Ovary (tissue), 9 donors: Measurements from ENCODE around the gene PIGZ. TPM values are rescaled to one million over a fixed set of nuclear protein-coding genes. Genes with fewer than 3 reads are reported as not detected.

Experiments
- DNase-seq, 5 donors: peaks; one replicate each; pipeline ENCODE4 v3.0.0-alpha.2; 2019 to 2020
- H3K27ac ChIP-seq, 2 donors: fragments of 200-600 bp; one replicate each; pipeline versions ENCODE4 v1.5.1 to v1.8.0; 2019 to 2022
- H3K27me3 ChIP-seq: fragments of 200-600 bp; one replicate; pipeline ENCODE4 v1.8.0; 2022
- H3K36me3 ChIP-seq: fragments of 200-600 bp; sonication (generic); one replicate; pipeline ENCODE4 v1.5.1; 2019
- H3K4me1 ChIP-seq: one replicate; pipeline ENCODE4 v1.8.1; 2013; ENCODE audit warnings: mild to moderate bottlenecking, moderate library complexity; ENCODE audit not compliant: insufficient read depth
- H3K4me3 ChIP-seq: fragments of 200-600 bp; sonication (generic); one replicate; pipeline ENCODE4 v1.5.1; 2017
- H3K9me3 ChIP-seq, 2 donors: fragments of 200-600 bp in 1 of 2; sonication (generic) in 1 of 2; one replicate each; pipeline versions ENCODE4 v1.5.1 to v1.8.1; 2013 to 2019; ENCODE audit warnings: mild to moderate bottlenecking in 1 of 2, moderate library complexity in 1 of 2
- EP300 ChIP-seq: sonication (generic); formaldehyde crosslinking; IDR thresholded peaks from one replicate; pipeline ENCODE4 v1.6.1; 2017; ENCODE audit warnings: antibody characterized with exemption
- POLR2A ChIP-seq: fragments of 450-650 bp; IDR thresholded peaks from one replicate; pipeline ENCODE4 v1.6.1; 2017; ENCODE audit warnings: antibody characterized with exemption, mild to moderate bottlenecking, moderate library complexity
- WGBS, 3 donors: extraction: QIAGEN DNeasy Blood & Tissue Kit in 1 of 3; methylation state at CpG; one replicate each; pipeline versions ENCODE4 v1.1.5 to v1.1.7; 2013 to 2017; 5-methylcytosine and 5-hydroxymethylcytosine counted together
- intact Hi-C, 4 donors: fragments of 100-400 bp; cut with DNase I; formaldehyde crosslinking; loops; one replicate each; pipeline versions ENCODE4 v1.11.0 to v1.15.1; 2022 to 2023
- polyA plus RNA-seq, 2 donors: library from polyadenylated mRNA; stranded (reverse); fragments of 200-250 nt in 1 of 2; fragments of 350-450 nt in 1 of 2; fragmentation: Illumina TruSeq in 1 of 2; extraction: RNeasy Lipid Tissue Mini Kit (QIAGEN cat#74804) in 1 of 2; gene quantifications; one replicate each; pipeline ENCODE4 v1.2.3, GENCODE V29; 2013 to 2014
- total RNA-seq, 7 donors: library from RNA; depleted of rRNA in 2 of 7; stranded (reverse); fragments of >200 nt in 2 of 7; fragmentation: NEBNext Ultra II Directional in 3 of 7; extraction: Animal tissue kit (Norgen Biotek cat#: 25700) in 3 of 7; gene quantifications; one replicate each; pipeline versions ENCODE4 v1.1.0 to v1.2.4, GENCODE V29; 2016 to 2023
- TF ChIP-seq, protein P1 (sequence below), 3 donors: fragments of 450-650 bp in 2 of 3; fragments of 200-600 bp in 1 of 3; IDR thresholded peaks; one replicate each; pipeline versions ENCODE4 v1.5.1 to v1.8.0; 2016 to 2022; ENCODE audit warnings: antibody characterized with exemption in 3 of 3, mild to moderate bottlenecking in 1 of 3
- donor health status: DM: no; HTN: no; CAD: no; lungs with moderate emphysema.
- donor health status: DM: no; HTN: no; CAD: no.
- donor health status: Bipolar disorder and iron deficiency.
- donor health status: DM: yes; HTN: yes; CAD: no.
- donor health status: DM: no; HTN: no; CAD: no.
- donor health status: DM: yes; HTN: yes; CAD: no.

Gene PIGZ
- total and polyA plus RNA-seq, 9 donors, result 0.45 to 7.4 (median 1.5) TPM; not detected in 1

DNA sequence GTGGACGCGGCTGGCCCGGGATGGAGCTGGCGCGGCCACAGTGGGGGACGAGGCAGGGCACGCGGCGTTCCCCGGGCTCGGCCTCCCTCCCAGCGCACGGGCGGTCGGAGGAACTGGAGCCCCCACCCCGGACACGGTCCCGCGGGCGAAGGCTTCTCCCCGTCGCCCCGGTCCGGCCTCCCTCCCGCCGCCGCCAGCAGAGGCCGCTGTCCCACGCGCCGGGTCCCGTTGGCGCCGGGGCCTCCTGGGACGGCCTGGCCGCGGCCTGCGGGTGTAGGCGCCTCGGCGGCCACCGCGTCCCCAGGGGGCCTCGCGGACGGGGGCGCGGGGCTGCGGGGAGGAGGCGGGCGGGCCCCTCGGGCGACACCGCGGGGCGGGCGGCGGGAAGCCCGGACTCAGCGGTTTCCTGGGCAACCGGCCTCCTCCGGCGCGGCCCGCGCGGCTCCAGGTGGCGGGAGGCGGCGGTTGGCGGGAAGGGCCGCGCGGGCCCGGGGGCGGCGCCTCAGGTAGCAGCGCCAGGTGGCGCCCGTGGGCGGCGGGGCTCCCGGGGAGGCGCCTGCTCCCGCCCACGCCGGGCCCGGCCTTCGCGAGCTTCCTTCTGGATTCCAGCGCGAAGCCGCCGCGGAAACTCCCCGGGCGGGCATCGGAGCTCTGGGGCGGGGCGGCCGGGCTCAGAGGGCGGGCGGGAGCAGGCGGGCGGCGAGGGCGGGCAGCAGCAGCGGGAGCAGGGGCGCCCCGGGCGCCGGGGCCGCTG, 34.2 kb upstream of the PIGZ start:
- no peaks in the 10 kb centered on the region for H3K9me3 ChIP-seq
- peak; percentile 76 to 88 (median 80) for DNase-seq
- WGBS, 3 donors, result 1 to 10% (median 1%) methylated on average over 2 to 113 of the region's 113 CpGs

DNA sequence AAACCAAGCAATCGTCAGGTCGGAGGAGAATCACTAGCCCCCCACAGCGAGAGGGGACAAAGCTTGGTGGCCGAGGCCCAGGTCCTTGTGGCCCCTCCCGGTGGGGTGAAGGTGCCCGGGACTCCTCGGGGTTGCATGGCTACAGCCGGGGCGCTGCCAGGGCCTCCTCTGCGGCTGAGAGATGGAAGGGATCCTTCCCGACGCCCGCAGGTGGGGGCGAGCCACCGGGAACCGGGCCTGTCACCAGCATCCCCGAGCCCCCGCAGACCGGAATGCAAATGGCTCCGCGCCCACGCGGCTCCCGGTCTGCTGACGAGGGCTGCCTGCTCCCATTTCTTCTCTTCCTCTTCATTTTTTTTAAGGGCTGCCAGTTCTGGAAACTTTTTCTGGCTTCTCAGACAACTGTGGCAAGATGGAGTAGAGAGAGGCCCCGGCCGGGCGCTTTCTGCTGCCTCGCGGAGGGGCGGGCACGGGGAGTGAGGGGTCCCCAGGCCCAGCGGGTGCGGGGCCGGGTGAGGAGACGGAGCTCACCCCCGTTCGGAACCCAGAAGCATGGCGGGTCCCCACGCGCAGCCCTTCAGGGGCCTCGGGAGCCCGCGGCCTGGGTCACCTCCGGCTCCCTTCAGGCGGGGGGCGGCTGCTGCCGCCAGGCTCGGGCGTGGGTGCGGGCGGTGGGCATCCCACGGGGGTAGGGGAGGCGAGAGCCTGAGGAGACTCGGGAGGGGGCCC, 33.5 kb upstream of the PIGZ start:
- peak overlapping the region; percentile 98 to 99 for H3K27ac ChIP-seq
- peaks cover 4% of the 10 kb centered on the region for H3K4me1 ChIP-seq
- no peak for TF ChIP-seq POLR2A
- TF ChIP-seq, protein P1, sequence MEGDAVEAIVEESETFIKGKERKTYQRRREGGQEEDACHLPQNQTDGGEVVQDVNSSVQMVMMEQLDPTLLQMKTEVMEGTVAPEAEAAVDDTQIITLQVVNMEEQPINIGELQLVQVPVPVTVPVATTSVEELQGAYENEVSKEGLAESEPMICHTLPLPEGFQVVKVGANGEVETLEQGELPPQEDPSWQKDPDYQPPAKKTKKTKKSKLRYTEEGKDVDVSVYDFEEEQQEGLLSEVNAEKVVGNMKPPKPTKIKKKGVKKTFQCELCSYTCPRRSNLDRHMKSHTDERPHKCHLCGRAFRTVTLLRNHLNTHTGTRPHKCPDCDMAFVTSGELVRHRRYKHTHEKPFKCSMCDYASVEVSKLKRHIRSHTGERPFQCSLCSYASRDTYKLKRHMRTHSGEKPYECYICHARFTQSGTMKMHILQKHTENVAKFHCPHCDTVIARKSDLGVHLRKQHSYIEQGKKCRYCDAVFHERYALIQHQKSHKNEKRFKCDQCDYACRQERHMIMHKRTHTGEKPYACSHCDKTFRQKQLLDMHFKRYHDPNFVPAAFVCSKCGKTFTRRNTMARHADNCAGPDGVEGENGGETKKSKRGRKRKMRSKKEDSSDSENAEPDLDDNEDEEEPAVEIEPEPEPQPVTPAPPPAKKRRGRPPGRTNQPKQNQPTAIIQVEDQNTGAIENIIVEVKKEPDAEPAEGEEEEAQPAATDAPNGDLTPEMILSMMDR (IDR thresholded peaks at IDR 0.05), result no peak
- TF ChIP-seq EP300, result no peak
- no peaks in the 10 kb centered on the region for H3K9me3 ChIP-seq
- H3K36me3 ChIP-seq, result no peaks in the 10 kb centered on the region
- intact Hi-C loops, result loop anchor here in 1 of 4 donors (10.0 kb wide), 1 partner anchor 183 kb away; no protein-coding TSS in a partner anchor
- DNase-seq, result peak; percentile 37 to 73 (median 58)
- no peaks in the 10 kb centered on the region for H3K27me3 ChIP-seq
- H3K4me3 ChIP-seq, result peak overlapping the region; percentile 56
- 15 to 26% (median 16%) methylated on average over 42 to 55 of the region's 55 CpGs for WGBS, 3 donors

More for the DNA sequence above, 34.2 kb upstream of the PIGZ start:
- Histone ChIP-seq H3K27ac (peak overlapping the region; percentile 98 to 99), H3K4me1 (peaks cover 4% of the 10 kb centered on the region), H3K36me3 (no peaks in the 10 kb centered on the region), H3K4me3 (peak overlapping the region; percentile 56), H3K27me3 (no peaks in the 10 kb centered on the region)
- TF ChIP-seq POLR2A (peak; percentile 11), EP300 (no peak)
- TF ChIP-seq, protein P1 (IDR thresholded peaks at IDR 0.05), result peak; percentile 37 to 91 (median 88)
- intact Hi-C loops, result loop anchor here in 1 of 4 donors (10.0 kb wide), 1 partner anchor 182 kb away; no protein-coding TSS in a partner anchor

DNA sequence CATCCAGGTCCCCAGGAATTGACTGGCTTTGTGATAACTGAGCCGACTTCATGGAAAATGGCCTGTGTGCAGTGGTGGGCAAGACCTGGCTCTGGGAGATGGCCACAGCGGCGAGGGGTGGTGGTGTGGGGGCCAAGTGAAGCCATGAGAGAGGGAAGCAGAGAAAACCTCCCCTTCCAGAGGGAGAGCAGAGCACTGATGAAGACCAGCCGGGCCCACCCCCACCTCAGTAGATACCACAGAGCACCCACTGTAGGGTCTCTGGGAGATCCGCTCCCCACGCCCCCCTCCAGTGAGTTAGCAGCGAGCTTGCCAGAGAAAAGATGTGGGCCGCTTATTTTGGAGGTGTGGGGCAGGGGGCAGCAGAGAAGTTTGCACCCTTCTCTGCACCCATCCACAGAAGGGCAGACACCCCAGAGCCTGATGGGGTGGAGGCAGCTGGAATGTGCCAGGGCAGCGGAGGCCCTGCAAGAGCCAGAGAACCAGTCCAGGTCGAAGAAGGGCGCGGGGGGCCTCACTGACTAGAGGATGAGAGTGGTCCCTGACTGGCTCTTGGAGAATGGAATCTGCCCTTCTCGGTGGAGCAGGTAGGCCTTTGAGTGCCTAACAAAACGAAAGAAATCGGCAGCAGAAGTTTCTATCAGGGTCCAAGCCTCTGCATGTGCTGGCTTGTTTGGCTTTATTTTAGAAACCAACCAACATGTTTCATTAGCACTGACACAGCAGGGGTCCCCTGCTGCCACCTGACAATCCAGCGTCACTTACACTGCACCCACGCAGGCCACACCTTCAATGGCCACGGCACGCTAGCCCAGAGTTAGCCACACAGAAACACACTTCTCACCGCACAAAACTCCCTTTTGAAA, 32.7 kb upstream of the PIGZ start:
- H3K36me3 ChIP-seq, result no peaks in the 10 kb centered on the region
- intact Hi-C loops, result loop anchor here in 1 of 4 donors (10.0 kb wide), 1 partner anchor 183 kb away; no protein-coding TSS in a partner anchor
- H3K27ac ChIP-seq, result peak overlapping the region; percentile 98 to 99
- no peaks in the 10 kb centered on the region for H3K27me3 ChIP-seq
- TF ChIP-seq EP300 (no peak), POLR2A (no peak)
- TF ChIP-seq, protein P1 (IDR thresholded peaks at IDR 0.05), result no peak
- no peak overlapping the region for H3K4me3 ChIP-seq
- 91 to 94% (median 94%) methylated on average over 20 of the region's 20 CpGs for WGBS, 3 donors
- DNase-seq, result peak in 1 of 5 donors; percentile 40
- peaks cover 4% of the 10 kb centered on the region for H3K4me1 ChIP-seq
- H3K9me3 ChIP-seq, result no peaks in the 10 kb centered on the region

DNA sequence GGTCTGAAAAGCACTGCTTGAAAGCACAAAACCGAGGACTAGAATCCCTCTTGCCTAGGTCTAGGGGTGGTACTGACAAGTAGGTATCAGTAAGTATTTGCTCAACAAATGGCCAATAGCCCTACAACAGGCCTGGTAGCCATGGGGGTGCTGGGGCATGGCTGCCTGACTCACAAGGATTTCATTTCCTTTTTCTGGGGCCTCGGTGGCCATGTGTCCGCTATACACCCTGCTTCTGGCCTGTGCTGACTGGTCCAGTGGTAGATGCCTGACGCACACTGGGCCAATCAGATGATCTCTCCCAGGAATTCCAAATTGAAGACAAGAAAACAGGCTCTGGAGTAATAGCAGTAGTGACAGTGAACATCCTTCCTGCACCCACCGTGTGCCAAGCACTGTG, 31.6 kb upstream of the PIGZ start:
- H3K27ac ChIP-seq, result no peak overlapping the region
- H3K9me3 ChIP-seq, result no peaks in the 10 kb centered on the region
- 82 to 88% (median 87%) methylated on average over 5 of the region's 5 CpGs for WGBS, 3 donors
- DNase-seq, result peak in 1 of 5 donors; percentile 21
- intact Hi-C loops, result loop anchor here in 1 of 4 donors (10.0 kb wide), 1 partner anchor 185 kb away; no protein-coding TSS in a partner anchor
- no peaks in the 10 kb centered on the region for H3K36me3 ChIP-seq
- H3K4me1 ChIP-seq, result peaks cover 4% of the 10 kb centered on the region
- no peaks in the 10 kb centered on the region for H3K27me3 ChIP-seq
- H3K4me3 ChIP-seq, result no peak overlapping the region
- TF ChIP-seq EP300, result no peak
- TF ChIP-seq, protein P1 (IDR thresholded peaks at IDR 0.05), result no peak
- TF ChIP-seq POLR2A, result no peak
